ENCODE results near the gene CLASP1.

DNA sequence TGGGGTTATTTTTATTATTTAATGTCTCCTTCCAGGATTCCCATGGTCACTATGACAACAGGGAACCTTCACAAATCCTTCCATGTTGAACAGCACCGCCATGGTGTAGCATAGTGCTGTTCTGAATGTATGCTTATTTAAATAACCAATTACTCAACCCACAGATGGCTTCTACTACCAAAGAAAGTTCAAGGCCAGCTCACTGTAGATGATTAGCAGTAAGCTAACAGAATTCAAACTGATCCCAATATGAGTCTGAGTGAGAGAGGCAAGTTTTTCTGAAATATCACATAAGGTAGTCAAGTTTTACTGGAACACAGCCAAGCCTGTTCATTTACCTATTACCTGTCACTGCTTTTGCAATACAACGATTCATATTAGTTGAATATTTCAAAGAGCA, 51.2 kb downstream of the CLASP1 start:
- TF ChIP-seq, protein P1, sequence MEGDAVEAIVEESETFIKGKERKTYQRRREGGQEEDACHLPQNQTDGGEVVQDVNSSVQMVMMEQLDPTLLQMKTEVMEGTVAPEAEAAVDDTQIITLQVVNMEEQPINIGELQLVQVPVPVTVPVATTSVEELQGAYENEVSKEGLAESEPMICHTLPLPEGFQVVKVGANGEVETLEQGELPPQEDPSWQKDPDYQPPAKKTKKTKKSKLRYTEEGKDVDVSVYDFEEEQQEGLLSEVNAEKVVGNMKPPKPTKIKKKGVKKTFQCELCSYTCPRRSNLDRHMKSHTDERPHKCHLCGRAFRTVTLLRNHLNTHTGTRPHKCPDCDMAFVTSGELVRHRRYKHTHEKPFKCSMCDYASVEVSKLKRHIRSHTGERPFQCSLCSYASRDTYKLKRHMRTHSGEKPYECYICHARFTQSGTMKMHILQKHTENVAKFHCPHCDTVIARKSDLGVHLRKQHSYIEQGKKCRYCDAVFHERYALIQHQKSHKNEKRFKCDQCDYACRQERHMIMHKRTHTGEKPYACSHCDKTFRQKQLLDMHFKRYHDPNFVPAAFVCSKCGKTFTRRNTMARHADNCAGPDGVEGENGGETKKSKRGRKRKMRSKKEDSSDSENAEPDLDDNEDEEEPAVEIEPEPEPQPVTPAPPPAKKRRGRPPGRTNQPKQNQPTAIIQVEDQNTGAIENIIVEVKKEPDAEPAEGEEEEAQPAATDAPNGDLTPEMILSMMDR (IDR thresholded peaks at IDR 0.05), result no peak
- TF ChIP-seq POLR2A (IDR thresholded peaks at IDR 0.05), result no peak
